OCI-LY1 (cell line): Measurements from ENCODE around the gene TCF7.

Experiments
- H2AFZ ChIP-seq: fragments of 200-600 bp; sonication (generic), shearing (Covaris generic); 2 replicates; pipeline ENCODE4 v1.6.0; 2014; ENCODE audit warnings: antibody characterized with exemption, mild to moderate bottlenecking, low read length
- H3F3A ChIP-seq: fragments of 200-600 bp; sonication (generic), shearing (Covaris generic); 2 replicates; pipeline ENCODE4 v1.6.0; 2014; ENCODE audit warnings: mild to moderate bottlenecking, antibody characterized with exemption, low read length, moderate library complexity; ENCODE audit not compliant: insufficient read depth
- H3K27ac ChIP-seq: fragments of 200-600 bp; sonication (generic); 2 replicates; pipeline ENCODE4 v1.5.1; 2014; ENCODE audit warnings: low read length, mixed run types, mild to moderate bottlenecking, low read depth; ENCODE audit not compliant: poor library complexity, severe bottlenecking
- H3K27me3 ChIP-seq: fragments of 200-600 bp; sonication (generic); 2 replicates; pipeline ENCODE4 v1.6.0; 2014; ENCODE audit warnings: antibody characterized with exemption, mild to moderate bottlenecking, low read length, moderate library complexity; ENCODE audit not compliant: insufficient read depth
- H3K36me3 ChIP-seq: fragments of 200-600 bp; sonication (generic); 2 replicates; pipeline ENCODE4 v1.6.1; 2014; ENCODE audit warnings: mild to moderate bottlenecking, antibody characterized with exemption, low read length, moderate library complexity, mixed read lengths; ENCODE audit not compliant: insufficient read depth
- H3K4me1 ChIP-seq: fragments of 200-600 bp; sonication (generic); 2 replicates; pipeline ENCODE4 v1.5.1; 2014; ENCODE audit warnings: mild to moderate bottlenecking, low read length, moderate library complexity; ENCODE audit not compliant: insufficient read depth, severe bottlenecking
- H3K4me2 ChIP-seq: fragments of 200-600 bp; sonication (generic), shearing (Covaris generic); 2 replicates; pipeline ENCODE4 v1.6.1; 2014; ENCODE audit warnings: low read length
- H3K4me3 ChIP-seq: fragments of 200-600 bp; sonication (generic); 2 replicates; pipeline ENCODE4 v1.5.1; 2014; ENCODE audit warnings: low read length, low read depth, mild to moderate bottlenecking, mixed read lengths; ENCODE audit not compliant: poor library complexity, severe bottlenecking
- H3K79me2 ChIP-seq: fragments of 200-600 bp; shearing (Covaris generic); 2 replicates; pipeline ENCODE4 v1.6.1; 2016; ENCODE audit warnings: mixed run types, low read length, mixed read lengths; ENCODE audit not compliant: insufficient read depth
- H3K9ac ChIP-seq: fragments of 200-600 bp; sonication (generic), shearing (Covaris generic); 2 replicates; pipeline ENCODE4 v1.6.1; 2014; ENCODE audit warnings: mild to moderate bottlenecking, low read length, mixed read lengths
- H3K9me2 ChIP-seq: fragments of 200-600 bp; sonication (generic), shearing (Covaris generic); 2 replicates; pipeline ENCODE4 v1.6.1; 2014; ENCODE audit warnings: low read depth, mild to moderate bottlenecking, low read length, mixed read lengths
- H3K9me3 ChIP-seq: fragments of 200-600 bp; shearing (Covaris generic); 2 replicates; pipeline ENCODE4 v1.6.1; 2014; ENCODE audit warnings: low read length, mixed read lengths
- H4K20me1 ChIP-seq: fragments of 200-600 bp; sonication (generic), shearing (Covaris generic); 2 replicates; pipeline ENCODE4 v1.6.0; 2016; ENCODE audit warnings: mild to moderate bottlenecking, low read length; ENCODE audit not compliant: insufficient read depth
- CTCF ChIP-seq: fragments of 200-600 bp; sonication (generic), shearing (Covaris generic); IDR thresholded peaks from 2 replicates; pipeline ENCODE4 v1.5.1; 2017; ENCODE audit warnings: mild to moderate bottlenecking, antibody characterized with exemption, low read length, moderate library complexity, mixed read lengths
- EZH2 ChIP-seq: fragments of 200-600 bp; sonication (generic), shearing (Covaris generic); IDR thresholded peaks from 2 replicates; pipeline ENCODE4 v1.8.0; 2017; ENCODE audit warnings: borderline replicate concordance, mixed run types, mild to moderate bottlenecking, antibody characterized with exemption, low read length, moderate library complexity, mixed read lengths

The TCF7 gene

DNA sequence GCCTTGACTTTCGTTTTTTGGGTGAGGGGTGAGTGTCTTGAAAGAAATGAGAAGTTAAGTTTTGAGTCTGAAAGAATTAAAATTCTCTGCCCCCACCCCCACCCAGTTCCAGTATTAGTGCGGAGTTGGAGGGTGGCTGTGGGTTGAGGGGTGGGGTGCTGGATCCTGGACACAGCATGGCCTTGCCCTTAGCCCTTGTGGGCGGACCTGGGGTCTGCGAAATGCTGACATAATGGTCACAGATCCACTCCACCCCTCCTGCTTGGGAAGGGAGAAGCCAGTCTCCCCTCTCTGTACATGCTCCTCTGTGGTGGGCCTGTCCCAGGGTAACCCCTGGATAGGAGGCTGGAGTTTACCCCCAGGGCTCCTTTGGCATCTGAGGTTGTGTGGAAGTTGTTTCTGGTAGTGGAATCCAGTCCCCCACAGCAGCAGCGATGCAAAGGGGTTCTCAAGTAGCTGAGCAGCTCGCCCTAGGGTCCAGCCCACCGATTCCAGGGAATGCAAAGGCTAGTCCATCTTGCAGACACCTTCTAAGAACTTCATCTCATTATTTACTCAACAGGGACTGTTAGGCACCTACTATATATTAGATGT is 42.8 kb upstream of the TCF7 start:
- no peaks in the 10 kb centered on the region for H3K79me2 ChIP-seq
- TF ChIP-seq EZH2: no peak
- H3K9ac ChIP-seq: no peak overlapping the region
- no peaks in the 10 kb centered on the region for H4K20me1 ChIP-seq
- H3K27me3 ChIP-seq: peaks cover 11% of the 10 kb centered on the region; the same call in 1 of the 2 replicates
- no peak overlapping the region for H2AFZ ChIP-seq
- H3F3A ChIP-seq: no peaks in the 10 kb centered on the region
- H3K36me3 ChIP-seq: no peaks in the 10 kb centered on the region
- H3K9me2 ChIP-seq: no peaks in the 10 kb centered on the region
- H3K4me2 ChIP-seq: no peak overlapping the region
- no peaks in the 10 kb centered on the region for H3K9me3 ChIP-seq
- no peak overlapping the region for H3K4me3 ChIP-seq
- H3K27ac ChIP-seq: no peak overlapping the region
- no peaks in the 10 kb centered on the region for H3K4me1 ChIP-seq

GRCh38 chr5:134072471-134073210 is 41.8 kb upstream of the TCF7 start:
- Histone ChIP-seq H2AFZ (no peak overlapping the region), H3K9ac (no peak overlapping the region), H3K9me3 (no peaks in the 10 kb centered on the region), H3K4me3 (no peak overlapping the region), H3K9me2 (no peaks in the 10 kb centered on the region), H3K27me3 (peaks cover 11% of the 10 kb centered on the region; the same call in 1 of the 2 replicates), H3K79me2 (no peaks in the 10 kb centered on the region), H4K20me1 (no peaks in the 10 kb centered on the region), H3K27ac (no peak overlapping the region), H3K4me2 (no peak overlapping the region), H3K36me3 (no peaks in the 10 kb centered on the region), H3F3A (no peaks in the 10 kb centered on the region), H3K4me1 (no peaks in the 10 kb centered on the region)
- TF ChIP-seq CTCF (no peak), EZH2 (no peak)

DNA sequence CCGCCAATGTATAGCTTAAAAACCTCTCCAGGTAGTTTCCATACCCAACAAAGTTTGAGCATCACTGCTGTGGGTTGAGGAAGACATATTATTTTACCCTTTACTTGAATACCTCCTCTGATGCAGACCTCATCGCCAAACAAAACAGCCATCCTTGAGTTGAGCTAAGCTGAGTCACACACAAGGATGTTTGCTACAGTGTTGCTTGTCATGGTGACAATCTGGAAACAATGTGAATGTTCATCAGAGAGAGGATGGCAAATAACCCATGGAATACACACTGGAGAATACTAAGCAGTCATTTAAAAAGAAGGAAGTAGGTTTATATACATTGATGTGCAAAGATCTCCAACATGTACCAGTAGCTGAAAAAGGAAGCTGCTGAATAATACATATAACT is 41.1 kb upstream of the TCF7 start:
- Histone ChIP-seq H4K20me1 (no peaks in the 10 kb centered on the region), H3K9me3 (no peaks in the 10 kb centered on the region), H3F3A (no peaks in the 10 kb centered on the region), H3K9me2 (no peaks in the 10 kb centered on the region), H3K9ac (no peak overlapping the region), H3K4me2 (no peak overlapping the region), H3K4me1 (no peaks in the 10 kb centered on the region), H3K27ac (no peak overlapping the region), H3K4me3 (no peak overlapping the region), H3K27me3 (peaks cover 11% of the 10 kb centered on the region; the same call in 1 of the 2 replicates), H2AFZ (no peak overlapping the region), H3K36me3 (no peaks in the 10 kb centered on the region), H3K79me2 (no peaks in the 10 kb centered on the region)
- no peak for TF ChIP-seq CTCF
- no peak for TF ChIP-seq EZH2
